GM21447 (cell line): ENCODE data around the gene CTIF.

Experiments used
- ATAC-seq: cut with Tn5 transposase; IDR thresholded peaks from one replicate; pipeline ENCODE4 v1.9.1; 2021; ENCODE audit not compliant: unreplicated experiment

CTIF gene

DNA sequence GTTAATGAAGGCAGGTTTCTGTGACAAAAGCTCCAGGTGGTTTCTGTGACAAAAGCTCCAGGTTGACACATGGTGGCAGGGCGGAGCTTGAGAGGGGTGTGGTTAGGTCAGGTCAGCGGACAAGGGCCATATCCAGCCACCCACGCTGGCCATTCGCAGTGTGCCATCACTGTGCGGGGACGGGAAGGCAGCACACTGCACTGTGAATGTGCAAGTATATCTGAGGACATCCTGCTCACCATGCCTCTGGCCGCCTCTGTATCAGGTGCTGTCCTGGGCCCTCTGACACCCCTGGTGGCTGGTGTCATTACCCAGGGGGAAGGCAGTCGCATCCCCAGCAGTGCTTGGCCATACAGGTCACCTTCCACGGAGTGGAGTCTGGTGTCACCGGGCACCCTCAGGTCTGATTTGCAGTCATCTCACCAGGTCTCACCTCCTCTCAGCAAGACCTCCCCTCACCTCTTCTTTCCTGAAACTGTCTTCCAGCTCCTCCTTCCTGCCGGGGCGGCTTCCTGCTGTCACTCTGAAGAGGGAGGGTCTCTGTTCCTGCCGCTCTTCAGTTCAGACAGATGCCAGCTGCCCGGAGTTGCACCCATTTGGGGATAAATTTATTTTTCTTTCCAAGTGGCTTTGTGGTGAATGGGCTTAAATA is 34.9 kb downstream of the CTIF start:
- ATAC-seq, result no peak

DNA sequence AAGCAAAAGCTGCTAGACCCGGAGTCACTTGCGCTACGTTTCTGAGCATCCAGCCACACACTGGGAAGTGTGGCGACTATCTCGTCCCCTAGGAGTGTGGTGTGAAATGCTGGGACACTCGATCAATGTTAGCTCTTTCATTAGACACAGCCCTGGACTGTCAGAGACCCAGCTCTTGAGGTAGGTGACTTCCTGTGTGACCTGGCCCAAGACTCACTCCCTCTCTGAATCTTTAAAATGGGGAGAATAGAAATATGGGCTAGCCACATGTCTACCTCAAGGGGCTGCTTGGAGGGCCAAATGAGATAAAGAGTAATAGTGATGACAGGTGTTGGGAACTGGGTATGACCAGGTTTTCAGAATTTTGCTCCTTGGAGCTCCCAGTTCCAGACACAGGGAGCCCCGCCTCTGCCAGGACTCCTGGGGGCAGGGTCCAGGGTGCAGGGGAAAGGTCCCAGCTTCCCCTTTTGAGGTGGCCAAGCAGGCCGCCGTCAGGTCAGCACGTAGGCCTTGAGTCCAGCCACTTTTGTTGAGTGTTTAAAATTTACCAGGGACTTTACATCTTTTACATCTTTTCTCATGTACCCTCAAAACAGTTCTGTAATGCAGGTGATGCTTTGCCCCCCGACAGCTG is 36.0 kb downstream of the CTIF start:
- no peak for ATAC-seq

DNA sequence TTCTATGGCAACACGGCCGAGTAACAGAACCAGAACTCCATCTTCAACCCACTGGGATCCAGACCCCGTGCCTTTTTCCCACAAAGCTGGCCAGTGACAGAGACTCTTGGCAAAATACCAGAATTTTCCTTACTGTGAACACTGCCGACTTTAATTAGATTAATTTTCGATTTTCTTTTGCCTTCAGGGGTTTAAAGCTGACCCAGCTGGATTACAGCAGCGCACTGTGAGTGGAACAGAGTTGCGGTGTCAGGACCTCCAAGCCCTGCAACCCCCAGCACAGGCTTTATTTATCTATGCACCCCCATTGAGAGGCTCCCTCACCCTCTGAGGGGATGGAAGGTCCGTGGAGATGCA is 36.4 kb downstream of the CTIF start:
- ATAC-seq, result no peak

DNA sequence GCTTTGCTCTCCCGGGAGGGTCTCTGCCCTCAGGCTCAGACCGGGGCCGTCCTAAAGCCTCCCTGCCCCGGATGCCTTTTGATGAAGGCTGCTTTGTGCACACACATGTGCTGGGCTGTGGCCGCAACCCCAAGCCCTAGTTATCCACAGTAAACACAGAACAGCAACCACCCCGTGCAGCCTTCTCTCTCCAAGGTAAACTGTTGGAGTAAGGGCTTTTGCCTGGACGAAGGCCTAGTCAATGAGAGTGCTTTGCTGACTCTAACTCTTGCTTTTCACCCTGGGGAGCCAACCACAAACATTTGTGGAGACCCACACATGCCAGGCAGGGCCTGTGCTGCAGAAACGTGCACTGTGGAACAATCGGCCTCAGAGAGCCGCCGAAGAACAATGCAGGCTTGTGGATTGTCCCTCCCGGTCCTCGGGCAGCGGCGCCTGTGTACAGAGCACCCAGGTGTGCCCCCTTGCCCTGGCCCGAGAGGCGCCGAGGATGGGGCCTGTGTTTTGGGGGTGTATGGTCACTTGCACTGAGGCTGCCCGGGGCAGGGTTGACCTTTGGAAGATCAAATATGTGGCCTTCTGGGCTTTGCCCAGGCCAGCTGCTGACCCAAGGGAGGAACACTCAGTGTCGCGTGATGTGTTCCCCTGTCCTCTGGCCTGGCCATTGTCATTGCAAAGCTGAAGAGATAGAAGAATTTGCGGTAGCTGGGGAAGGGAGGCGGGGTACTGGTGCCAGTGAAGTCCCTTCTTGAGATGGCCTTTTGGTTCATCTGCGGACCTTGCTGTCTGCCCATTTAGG is 37.0 kb downstream of the CTIF start:
- ATAC-seq, result no peak

DNA sequence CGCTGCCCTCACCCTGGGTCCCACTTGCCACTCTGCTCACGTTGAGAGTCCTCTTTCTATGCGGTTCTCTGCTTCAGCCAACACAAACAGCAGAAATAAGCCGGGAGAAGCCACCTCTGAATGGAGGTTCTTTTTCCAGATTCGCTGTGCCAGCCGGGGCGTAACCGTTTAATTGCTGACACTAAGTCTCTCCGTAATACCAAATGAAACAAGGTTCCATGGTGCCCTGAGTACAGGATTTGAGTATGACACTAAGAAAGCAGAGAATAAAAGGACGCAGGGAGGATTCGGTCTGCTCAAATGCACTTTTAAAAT is 37.6 kb downstream of the CTIF start:
- ATAC-seq, result no peak

DNA sequence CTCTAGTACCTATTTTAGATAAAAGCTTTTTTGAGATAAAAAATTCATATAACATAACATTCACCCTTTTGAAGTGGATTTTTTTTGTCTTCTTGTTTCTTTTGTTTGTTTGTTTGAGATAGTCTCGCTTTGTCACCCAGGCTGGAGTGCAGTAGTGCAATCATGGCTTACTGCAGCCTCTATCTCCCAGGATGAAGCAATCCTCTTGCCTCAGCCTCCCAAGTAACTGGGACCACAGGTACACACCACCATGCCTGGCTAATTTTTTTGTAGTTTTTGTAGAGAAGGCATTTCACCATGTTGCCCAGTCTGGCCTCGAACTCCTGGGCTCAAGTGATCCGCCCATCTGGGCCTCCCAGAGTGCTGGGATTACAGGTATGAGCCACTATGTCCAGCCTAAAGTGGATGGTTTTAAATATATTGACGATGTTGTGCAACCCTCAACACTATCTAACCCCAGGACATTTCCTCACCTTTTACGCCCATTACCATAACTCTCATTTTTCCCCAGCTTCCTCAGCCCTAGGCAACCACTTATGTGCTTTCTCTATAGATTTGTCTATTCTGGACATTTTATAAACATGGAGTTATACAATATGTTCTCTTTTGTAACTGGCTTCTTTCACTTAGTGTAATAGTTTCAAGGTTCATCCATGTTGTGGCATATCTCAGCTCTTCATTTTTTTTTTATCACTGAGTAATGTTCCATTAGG is 38.8 kb downstream of the CTIF start:
- no peak for ATAC-seq

DNA sequence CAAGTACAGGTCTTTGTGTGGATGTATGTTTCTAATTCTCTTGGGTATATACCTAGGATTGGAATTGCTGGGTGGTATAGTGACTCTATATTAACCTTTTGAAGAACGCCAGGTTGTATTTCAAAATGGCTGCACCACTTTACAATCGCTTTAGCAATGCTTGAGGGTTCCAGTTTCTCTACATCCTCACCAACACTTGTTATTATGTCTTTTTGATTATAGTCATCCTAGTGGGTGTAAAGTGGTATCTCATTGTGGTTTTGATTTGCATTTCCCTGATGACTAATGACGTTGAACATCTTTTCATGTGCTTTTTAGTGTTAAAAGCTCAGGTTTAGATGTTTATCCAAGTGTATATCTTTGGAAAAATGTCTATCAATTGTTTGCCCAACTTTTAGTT is 39.5 kb downstream of the CTIF start:
- ATAC-seq, result no peak

DNA sequence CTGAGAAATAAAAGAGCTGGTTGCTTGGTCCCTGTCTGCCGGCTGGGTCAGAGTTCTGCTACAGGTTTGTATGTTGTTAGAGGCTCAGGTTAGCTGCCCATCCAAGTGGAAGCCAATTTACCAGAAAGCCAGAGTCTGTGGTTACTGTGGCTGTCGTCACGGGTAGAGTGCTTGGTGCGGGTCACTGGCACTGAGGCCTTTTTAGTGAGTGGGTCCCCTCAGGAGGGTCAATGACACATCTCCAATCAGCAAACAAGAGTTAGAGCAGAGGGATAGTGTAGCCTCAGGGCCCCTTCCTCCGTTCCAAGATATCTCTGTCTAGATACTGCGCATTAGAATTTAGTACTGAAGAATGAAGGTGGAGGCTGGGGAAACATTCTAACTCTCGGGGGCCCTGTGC is 41.2 kb downstream of the CTIF start:
- ATAC-seq, result no peak

DNA sequence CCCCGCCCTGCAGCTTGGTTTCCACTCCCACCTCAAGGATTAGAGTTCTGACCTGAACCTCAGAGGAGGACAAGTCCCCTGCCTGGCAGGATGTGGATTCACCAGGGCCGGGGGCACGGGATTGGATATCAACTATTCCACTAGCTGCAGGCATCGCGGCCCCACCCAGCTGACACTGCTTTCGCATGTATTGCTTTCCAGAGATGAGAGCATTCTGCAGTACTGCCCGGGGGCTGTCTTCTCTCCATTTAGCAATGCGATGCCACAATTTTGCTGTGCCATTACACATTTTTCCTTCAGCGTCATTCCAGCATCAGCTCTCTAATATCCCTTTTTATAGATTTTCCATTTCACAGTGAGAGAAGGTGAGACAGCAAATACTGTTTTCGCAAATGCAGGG is 42.0 kb downstream of the CTIF start:
- no peak for ATAC-seq

DNA sequence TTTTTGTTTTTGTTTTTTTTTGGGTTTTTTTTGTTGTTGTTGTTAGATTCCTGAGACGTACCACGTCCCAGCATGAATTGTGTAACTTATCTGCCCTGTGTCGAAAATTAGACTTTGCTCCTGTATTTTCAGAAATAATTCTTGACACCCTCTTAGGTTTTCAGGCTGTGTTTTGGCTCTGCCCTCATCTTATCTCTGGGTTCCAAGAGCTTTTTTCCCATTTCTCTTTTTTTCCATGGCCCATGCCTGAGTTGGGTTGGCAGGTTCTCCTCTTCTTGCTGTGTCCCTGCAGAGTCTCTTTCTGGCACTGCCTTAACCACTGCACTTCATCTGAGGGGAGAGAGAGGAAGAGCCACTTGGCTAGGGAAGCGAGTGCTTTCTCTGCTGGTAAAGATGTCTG is 42.4 kb downstream of the CTIF start:
- no peak for ATAC-seq

DNA sequence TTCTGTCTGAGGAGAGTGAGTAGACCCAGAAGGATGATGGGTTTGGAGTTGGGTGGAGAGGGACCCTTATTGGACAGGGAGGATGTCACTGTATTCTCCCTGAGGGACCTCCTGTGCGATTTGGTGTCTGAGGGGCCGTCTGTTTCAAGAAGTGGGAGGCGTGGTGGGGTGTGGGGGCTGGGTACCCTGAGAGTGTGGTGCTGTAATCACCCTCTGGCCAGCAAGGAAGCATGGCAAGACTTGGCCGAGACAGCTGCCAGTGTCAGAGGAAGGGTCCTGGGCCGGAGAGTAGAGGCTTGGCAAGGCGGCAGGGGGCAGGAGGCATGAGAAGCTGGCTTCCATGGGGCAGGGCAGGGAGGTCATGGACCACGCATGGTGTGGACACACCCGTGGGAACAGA is 43.1 kb downstream of the CTIF start:
- ATAC-seq, result no peak

DNA sequence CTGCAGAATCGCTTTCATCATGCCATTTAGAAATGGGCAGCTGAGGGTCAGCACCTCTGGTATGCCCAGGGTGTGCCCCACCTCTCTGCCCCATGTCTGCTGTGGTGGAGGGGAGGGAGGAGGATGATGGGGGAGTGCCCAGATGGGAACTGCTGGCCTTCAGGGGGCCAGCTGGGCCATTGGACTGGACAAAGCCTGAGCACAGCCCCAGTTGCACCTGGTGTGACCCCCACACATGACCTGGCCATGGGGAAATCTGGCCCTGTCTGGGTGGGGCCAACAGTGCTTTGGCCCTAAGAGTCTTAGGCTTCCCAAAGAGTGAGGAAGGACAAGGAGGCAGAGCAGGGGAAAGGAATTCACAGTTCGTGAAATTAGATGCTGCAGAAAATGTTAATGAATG is 44.1 kb downstream of the CTIF start:
- no peak for ATAC-seq

DNA sequence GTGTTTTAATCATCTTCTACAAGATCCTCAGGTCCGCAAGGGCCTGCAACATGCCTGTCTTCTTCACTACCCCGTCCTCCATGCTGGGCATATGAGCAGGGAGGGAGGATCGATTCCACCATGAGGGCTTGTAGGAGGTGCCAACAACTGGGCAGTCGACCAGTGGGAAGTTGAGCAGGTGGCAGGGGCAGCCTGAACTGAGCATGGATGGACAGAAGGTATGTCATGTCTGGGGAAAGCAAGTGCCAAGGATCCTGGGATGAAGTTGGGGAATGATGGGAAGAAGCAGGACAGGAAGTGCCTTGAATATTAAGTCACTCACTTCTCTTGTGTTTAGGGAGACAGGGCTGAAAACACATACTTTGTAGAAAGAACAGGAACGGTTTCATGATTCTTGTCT is 44.7 kb downstream of the CTIF start:
- ATAC-seq, result no peak

DNA sequence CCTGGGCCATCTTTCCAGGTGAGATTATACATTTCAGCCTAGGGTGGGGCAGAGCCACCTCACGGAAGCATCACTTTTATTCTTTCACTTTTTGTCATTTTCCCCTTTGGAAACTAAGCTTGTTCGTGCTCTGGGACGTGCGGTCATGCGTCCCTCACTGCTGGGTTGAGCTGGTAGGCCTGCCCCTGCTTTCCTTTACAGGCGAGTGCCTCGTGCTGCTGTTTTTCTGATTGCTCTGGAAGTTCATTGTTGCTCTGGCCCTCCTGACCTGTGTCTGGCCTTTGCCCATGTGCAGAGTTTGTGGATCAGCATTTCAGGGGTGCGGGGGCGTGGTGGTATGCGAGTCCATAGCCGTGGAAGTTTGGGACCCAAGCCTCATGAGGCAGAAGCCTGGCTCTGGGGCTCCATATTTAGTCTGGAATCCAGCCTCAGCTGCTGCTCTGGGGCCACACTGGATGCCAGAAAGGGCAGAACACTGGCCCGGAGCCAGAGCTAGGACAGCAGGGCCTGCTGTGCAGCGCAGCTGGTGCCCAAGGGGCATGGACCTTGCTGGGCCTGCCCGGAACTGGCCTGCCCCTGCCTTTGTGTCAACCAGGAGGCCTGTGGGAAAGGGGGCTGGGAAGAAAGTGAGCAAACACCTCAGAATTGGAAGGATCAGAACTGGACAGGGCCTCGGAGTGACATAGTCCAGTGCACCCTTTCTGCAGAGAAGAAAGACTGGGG is 51.1 kb downstream of the CTIF start:
- no peak for ATAC-seq

DNA sequence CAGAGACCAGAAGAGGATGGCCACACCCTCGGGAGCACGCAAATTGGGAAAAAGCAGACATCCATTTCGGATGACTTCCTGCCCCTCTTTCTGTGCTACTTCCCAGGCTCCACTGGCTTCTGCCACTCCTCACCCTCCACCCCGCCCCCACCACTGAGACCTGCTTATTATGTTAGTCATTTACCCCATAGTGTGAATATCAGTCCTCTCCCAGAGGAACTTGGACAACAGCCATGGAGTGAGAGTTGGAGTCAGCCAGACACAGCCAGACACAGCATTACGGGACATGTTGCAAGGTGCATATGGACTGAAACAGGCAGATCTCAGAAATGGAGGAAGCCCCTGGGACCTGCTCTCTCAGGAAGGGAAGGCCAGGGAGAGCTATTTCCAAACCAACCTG is 51.8 kb downstream of the CTIF start:
- ATAC-seq, result no peak

DNA sequence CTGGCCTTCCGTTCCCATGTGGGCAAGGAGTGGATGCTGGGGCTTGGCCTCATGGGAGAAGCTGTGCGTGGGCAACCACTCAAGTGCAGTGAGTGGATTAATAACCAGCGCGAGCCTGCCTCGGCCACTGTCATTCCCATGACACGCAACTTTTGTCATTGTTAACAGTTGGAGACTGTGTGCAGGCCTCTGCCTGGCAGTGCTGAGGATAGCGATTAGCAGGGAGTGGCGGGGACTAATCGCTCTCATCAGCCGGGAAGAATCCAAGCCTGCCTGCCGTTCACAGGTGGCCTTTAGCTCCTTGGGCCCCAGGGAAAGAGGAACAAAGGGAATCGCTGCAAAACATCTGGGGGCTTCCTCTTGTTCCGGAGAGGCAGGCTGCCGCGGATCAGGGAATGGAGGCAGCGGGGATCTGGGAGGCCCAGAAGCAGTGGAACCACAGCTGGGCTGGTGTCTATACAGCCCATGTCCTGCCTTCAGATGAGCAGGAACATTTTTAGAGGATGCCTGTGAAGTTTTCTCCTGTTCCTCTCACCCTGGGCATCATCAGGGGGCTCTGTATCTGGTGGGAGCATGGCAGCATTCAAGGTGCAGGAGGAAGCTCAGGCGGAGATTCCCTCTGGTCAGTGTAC is 53.8 kb downstream of the CTIF start:
- ATAC-seq, result no peak

DNA sequence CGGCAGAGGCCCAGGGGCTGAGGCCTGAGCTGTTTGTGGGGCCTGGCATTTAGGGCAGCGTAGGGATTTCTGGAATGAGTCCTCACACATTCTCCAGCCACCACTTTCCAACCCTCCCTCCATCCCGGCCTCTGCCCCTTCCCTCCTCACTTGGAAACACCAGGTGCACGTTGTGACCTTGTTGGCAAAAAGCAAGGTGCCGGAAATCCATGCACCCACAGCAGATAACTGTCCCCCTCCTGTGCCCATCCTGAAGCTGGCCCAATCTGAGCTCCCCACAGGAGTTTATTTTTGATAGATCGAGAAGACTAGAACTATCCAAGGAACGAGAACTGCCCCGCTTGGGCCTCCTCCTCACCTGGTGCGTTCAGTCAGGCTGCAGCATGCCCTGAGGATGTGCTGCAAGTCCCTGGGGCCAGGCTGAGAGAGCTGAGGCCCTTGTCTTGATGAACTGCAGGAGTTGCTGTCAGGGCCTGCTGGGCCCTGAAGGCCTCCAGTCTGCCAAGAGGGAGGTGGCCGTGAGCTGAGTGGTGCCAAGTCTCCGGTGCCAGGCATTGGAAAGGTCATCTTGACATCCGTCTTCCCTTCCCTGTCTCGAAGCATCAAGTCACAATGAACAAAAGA is 55.8 kb downstream of the CTIF start:
- no peak for ATAC-seq

DNA sequence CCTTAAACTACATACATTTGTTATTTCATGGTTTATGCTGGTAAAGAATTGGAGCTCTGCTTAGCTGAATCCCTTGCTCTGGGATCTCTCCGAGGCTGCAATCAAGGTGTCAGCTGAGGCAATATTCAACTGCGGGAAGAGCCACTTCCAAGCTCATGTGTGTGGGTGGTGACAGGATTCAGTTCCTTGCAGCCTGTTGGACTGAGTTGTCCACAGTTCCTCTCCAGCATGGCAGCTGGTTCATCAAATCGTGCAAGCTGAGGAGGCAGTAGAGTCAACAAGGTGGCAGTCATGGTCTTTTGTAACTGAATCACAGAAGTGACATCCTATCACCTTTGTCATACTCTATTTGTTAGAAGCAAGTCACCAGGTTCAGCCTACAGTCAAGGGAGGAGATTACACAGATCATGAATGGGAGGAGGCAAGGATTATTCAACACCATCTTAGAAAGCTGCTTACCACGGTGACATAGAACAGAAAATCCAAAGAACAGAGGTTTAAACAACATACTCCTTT is 56.9 kb downstream of the CTIF start:
- no peak for ATAC-seq

DNA sequence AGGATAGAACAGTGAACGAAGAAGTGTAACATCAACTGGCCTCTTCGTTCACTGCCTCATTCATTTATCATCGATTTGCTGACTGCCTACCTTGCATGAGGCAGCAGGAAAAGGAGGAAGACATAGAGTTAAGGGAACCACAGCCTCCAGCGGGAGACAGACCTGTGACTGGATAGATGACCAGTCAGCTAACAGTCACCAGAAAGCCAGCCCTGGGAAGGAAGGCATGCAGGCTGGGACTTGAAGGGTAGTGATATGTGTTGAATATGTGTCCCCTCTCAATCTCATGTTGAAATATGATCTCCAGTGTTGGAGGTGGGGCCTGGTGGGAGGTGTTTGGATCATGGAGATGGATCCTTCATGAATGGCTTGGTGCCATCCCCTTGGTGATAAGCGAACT is 58.3 kb downstream of the CTIF start:
- ATAC-seq, result no peak

DNA sequence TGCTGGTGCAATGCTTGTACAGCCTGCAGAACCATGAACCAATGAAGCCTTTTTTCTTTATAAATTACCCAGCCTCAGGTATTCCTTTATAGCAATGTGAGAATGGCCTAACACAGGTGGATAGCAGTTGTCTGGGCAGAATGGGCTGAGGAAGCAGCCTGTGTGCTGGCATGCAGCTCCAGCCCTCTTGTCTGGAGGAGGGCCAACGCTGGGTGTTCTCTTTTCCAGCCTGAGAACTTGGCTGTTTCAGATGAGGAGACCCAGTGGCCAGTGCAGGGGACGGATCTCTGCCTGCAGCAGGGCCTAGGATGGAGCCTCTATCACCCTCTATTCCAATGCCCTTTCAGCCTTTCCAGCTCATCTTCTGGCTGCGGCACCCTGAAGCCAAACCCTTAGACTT is 58.8 kb downstream of the CTIF start:
- ATAC-seq, result no peak
